HG02571 (cell line): ENCODE measurements around the gene MAGOH.
"Not testable (repeated sequence)": the region's sequence is repeated elsewhere in the genome, so short reads cannot be mapped to it uniquely, and the experiment has no call there.

ENCODE experiments used
- ATAC-seq: cut with Tn5 transposase; IDR thresholded peaks from one replicate; pipeline ENCODE4 v1.9.1; 2021; ENCODE audit warnings: mild to moderate bottlenecking, moderate library complexity; ENCODE audit not compliant: unreplicated experiment

Gene MAGOH

DNA sequence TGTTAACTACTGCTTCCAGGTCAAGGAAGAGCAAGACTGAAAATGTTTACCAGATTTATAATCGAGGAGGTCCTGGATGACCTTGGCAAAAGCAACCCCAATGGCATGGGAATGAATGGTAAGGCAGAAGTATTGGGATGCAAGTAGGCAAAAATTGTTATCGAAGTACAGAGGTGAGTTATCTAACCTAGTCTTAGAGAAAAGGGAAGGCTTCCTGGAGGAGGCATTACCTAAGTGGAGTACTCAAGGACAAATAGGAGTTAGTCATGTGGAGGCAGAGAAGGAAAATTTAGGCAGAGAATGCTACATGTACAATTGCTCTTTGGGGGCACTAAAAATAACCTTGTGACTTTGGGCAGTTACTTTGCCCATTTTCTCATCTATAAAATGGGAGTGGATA is 3.5 kb upstream of the MAGOH start:
- ATAC-seq, result no peak

DNA sequence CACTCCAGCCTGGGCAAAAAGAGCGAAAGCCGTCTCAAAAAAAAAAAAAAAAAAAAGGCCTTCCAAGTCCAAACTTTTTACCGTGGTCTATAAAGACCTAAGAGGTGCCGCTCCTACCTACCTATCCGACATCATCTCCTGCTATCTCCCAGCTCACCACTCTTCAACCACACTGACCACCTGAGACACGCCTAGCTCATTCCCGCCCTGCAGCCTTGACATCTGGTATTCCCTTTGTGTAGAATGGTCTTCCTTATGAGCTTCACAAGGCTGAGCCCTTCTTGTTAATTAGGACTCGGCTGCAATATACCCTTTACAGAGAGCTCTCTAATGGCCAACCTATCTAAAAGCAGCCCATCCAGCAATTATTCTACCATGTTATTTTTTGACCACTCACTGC is 680 bp downstream of the MAGOH start:
- ATAC-seq, result no peak

GRCh38 chr1:53220962-53221286 is 17.4 kb downstream of the MAGOH start:
- ATAC-seq, result no peak

DNA sequence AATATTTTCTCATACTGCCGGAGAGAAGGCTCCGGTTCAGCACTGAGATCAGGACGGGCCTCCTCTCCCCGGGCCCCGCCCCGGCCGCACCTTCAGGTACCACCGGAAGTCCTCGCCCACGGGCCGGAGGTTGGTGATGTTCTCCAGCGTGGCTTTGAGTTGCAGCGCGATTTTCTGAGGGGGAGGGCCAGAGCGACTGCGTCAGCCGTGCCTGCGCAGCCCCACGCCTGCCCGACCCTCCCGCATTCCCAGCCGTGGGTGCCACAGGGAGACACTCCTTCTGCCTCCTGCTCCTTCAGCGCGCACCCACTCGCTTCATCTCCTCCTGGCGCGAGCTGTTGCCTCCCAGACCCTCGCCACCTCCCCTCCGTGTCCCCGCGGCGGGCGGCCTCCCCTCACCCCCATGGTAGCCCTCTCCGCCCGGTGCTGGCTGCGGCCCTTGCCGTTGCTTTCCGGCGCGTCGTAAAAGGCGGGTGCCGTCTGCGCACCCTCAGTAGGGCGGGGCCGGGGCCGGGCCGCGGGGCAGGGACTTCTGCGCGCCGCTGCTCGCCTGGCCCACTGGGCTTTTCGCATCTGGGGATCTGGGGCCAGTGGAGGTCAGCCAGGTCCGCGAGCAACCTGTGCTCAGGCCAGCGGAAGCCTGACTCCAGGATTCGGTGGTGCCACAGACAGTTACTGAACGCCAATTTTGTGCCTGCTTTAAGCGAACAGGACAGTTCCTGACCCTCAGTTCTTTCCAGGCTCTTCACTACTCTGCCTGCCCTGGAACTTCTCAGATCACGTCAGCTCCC is 18.0 kb downstream of the MAGOH start, which contains the start of gene CZIB:
TSS of gene CZIB (minus strand) at position 464 of the 791 bp plus-strand sequence. CDS start at position 405, 59 bp downstream.
- peak; percentile 87 for ATAC-seq

GRCh38 chr1:53219711-53220110 is 18.6 kb downstream of the MAGOH start:
- ATAC-seq, result no peak

GRCh38 chr1:53218201-53218600 is 20.1 kb downstream of the MAGOH start:
- ATAC-seq, result no peak

GRCh38 chr1:53214376-53214940 is 23.9 kb downstream of the MAGOH start:
- no peak for ATAC-seq

- ATAC-seq, result no peak
Observed at GRCh38 chr1:53210954-53211353, 27.4 kb downstream of the MAGOH start.

DNA sequence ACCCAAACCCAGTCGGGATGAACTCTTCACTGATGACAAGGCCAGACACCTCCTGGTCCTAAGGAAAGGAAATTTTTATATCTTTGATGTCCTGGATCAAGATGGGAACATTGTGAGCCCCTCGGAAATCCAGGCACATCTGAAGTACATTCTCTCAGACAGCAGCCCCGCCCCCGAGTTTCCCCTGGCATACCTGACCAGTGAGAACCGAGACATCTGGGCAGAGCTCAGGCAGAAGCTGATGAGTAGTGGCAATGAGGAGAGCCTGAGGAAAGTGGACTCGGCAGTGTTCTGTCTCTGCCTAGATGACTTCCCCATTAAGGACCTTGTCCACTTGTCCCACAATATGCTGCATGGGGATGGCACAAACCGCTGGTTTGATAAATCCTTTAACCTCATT is 28.0 kb downstream of the MAGOH start:
- no peak for ATAC-seq

- ATAC-seq, result no peak
Observed at GRCh38 chr1:53207726-53208125, 30.6 kb downstream of the MAGOH start.

DNA sequence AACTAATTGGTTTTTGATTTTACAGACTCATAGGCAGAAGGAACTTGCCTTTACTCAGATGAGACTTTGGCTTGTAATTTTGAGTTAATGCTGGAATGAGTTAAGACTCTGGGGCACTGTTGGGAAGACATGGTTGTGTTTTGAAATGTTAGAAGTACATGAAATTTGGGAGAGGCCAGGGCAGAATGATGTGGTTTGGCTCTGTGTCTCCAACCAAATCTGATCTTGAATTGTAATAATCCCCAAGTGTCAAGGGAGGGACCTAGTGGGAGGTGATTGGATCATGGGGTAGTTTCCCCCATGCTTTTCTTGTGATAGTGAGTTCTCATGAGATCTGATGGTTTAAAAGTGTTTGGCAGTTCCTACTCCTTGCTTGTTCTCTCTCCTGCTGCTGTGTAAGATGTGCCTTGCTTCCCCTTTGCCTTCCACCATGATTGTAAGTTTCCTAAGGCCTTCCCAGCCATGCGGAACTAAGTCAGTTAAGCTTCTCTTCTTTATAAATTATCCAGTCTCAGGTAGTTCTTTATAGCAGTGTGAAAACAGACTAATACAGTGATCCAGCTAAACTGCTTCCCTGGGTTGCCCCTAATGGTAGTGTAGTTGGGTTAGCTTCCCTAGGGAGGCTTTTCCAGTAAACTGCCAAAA is 31.5 kb downstream of the MAGOH start:
- no peak for ATAC-seq

DNA sequence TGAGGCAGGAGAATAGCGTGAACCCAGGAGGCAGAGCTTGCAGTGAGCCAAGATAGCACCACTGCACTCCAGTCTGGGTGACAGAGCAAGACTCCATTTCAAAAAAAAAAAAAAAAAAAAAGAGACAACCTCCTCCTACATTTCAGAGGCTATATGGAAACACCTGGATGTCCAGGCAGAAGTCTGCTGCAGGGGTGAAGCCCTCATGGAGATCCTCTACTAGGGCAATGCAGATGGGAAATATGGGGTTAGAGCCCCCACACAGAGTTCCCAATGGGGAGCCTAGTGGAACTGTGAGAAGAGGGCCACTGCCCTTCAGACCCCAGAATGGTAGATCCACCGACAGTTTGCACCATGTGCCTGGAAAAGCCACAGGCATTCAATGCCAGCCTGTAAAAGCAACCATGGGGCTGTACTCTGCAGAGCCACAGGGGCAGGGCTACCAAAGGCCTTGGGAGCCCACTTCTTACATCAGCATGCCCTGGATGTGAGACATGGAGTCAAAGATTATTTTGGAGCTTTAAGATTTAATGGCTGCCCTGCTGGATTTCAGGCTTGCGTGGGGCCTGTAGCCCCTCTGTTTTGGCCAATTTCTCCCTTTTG is 32.1 kb downstream of the MAGOH start:
- not testable (repeated sequence) for ATAC-seq

DNA sequence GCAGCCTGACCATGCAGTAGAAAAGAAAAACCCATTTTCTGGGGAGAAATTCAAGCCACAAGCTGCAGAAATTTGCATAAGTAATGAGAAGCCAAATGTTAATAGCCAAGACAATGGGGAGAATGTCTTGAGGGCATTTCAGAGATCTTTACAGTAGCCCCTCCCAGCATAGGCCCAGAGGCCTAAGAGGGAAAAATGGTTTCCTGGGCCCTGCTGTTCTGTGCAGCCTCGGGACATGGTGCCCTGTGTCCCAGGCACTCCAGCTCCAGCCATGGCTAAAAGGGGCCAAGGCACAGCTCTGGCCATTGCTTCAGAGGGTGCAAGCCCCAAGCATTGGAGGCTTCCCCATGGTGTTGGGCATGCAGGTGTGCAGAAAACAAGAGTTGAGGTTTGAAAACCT is 32.8 kb downstream of the MAGOH start:
- not testable (repeated sequence) for ATAC-seq

DNA sequence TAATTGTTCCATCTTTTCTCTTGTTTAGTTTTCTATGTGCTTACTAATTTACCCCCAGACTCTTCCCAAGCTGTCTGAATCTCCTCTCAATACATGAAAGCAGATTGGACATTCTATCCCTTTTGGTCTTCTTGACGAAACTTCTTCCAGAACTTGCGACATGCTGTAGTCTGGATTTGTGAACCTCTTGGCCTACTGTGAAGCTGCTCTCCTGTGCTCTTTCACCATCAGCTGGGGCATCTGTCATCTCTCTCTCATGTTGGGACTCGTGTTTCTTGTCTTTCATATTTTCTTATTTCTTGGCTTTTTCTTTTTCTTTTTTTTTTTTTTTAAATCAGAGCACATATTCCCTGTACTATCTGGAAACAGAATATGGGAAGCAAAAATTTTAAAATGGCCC is 34.9 kb downstream of the MAGOH start:
- ATAC-seq, result no peak

DNA sequence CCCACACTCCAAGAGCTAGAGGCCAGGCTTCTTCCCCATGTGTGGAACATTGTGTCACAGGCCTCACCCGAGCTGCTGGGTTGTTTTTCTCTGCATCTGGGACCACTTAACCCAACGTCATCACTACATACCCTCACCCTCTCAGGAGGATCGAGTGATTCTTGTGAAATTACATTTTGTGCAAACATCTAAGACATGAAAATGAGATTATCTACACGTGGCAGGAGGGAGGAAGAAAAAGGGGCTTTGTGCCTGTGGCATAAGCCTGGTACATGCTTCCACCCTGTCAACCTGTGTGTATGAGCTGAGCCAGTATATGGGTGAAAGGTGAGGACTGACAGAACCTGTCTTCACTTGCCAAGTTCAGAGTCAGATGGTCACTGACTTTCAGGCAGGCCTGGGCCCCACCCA is 40.1 kb downstream of the MAGOH start:
- ATAC-seq, result no peak

DNA sequence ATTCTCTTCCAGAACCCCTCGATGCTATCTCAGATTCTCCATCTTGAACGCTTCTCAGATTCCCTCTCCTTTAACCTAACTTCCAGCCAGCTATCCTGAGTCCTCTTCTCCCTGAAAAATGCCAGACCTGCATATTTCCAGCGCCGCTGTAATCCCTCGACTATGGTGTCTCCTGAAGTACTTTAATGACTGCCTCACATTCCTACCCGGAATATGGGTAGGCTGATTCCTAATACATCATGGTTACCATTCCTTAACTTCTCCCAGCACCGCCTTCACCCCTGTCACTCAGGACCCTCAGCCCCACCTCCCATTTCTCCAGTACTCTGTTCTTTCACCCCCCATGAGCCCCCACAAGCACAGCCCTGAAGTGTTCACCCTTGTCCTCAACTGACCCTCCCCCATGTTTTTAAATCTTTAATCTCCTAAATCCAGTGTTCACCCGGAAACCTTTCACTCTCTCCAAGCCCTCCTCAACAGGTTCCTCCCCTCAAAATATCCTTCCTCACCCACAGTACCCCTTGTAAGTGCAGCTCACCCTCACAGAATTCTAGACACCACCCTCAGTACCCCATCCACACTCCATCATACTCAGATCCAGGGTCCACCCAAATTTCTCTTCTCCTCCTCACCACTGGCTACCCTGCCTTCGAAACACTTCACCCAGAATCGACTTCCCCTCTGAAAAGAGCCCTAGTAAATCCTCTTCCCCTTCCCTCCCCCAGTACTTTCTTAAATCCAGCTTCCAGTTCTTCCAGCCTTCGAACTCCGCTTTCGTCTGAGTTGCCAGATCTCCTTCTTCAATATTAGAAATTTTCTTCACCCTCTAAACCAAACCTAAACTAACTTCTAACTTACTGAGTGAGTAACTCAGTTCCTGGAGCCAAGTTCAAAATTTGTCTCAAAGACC is 40.8 kb downstream of the MAGOH start:
- ATAC-seq, result no peak

GRCh38 chr1:53196485-53197290 is 41.6 kb downstream of the MAGOH start, which contains the start of gene CPT2:
CPT2 (plus strand) TSS chr1:53196824; CDS start chr1:53196944, 120 bp downstream.
- peak; percentile 98 for ATAC-seq

GRCh38 chr1:53196017-53196484 is 42.3 kb downstream of the MAGOH start:
- ATAC-seq, result no peak

DNA sequence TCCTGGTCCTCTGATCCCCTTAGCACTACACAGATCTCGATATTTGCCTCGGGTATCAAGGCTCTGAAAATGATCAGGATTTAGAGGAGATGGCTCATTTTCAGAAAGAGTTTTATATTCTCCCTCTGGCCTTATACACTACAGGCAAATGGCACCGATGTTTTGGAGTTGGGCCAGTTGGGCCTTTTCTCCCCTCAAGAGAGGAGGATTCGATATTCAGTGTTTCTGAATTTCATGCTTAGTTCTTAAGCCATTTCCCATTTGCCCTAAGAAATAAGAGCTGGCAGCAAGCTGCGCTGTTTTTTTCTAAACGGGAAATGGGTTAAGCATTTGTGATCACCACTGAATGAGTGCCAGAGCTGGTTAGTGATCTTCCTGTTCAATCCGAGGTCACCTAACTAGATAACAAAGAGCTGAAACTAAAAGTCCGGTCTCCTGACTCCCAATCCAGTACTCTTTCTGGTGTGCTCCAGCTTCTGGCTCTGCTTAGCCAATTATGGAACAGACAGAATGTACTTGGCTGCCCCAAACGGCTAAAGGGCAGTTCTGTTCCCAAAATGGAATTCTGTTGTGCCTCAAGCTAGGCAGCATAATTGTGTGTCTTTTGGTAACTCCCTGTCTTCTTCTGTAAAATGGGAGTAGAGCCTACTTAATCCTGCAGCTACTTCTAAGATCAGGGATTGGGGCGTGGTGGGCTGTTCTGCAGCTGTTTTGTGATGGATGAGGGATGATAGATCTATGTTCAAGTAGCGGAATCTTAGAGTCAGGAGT is 42.9 kb downstream of the MAGOH start:
- no peak for ATAC-seq
